H9 (cell line): ENCODE results near the gene MAPK8IP1. TPM values are rescaled to one million over a fixed set of nuclear protein-coding genes. Genes with fewer than 3 reads are reported as not detected.

Source experiments
- DNase-seq: peaks from one replicate; pipeline ENCODE4 v3.0.0-alpha.2; 2017
- H2AFZ ChIP-seq: one replicate; pipeline ENCODE4 v1.6.1; 2013; ENCODE audit warnings: mild to moderate bottlenecking, low read length, control low read depth, moderate library complexity
- H2AK5ac ChIP-seq: 2 replicates; pipeline ENCODE4 v1.6.1; 2013; ENCODE audit warnings: low read length, control low read depth, mixed read lengths; ENCODE audit not compliant: insufficient read length
- H2BK120ac ChIP-seq: one replicate; pipeline ENCODE4 v1.6.1; 2013; ENCODE audit warnings: low read depth, mild to moderate bottlenecking, low read length, control low read depth, inconsistent platforms; ENCODE audit not compliant: poor library complexity, severe bottlenecking
- H2BK12ac ChIP-seq: 2 replicates; pipeline ENCODE4 v1.6.1; 2013; ENCODE audit warnings: low read length, control low read depth, mixed read lengths, low read depth; ENCODE audit not compliant: insufficient read length
- H2BK15ac ChIP-seq: 2 replicates; pipeline ENCODE4 v1.6.1; 2013; ENCODE audit warnings: low read depth, low read length, control low read depth
- H2BK20ac ChIP-seq: one replicate; pipeline ENCODE4 v1.6.1; 2013; ENCODE audit warnings: low read depth, mild to moderate bottlenecking, low read length, control low read depth, inconsistent platforms; ENCODE audit not compliant: poor library complexity, severe bottlenecking
- H2BK5ac ChIP-seq: 2 replicates; pipeline ENCODE4 v1.6.1; 2013; ENCODE audit warnings: low read length, control low read depth, mixed read lengths; ENCODE audit not compliant: insufficient read length
- H3K14ac ChIP-seq: 2 replicates; pipeline ENCODE4 v1.6.1; 2013; ENCODE audit warnings: low read length, control low read depth; ENCODE audit not compliant: insufficient read depth
- H3K18ac ChIP-seq: 2 replicates; pipeline ENCODE4 v1.6.1; 2013; ENCODE audit warnings: low read depth, mild to moderate bottlenecking, mixed read lengths, low read length, control low read depth; ENCODE audit not compliant: insufficient read length
- H3K23ac ChIP-seq: 2 replicates; pipeline ENCODE4 v1.6.1; 2013; ENCODE audit warnings: low read length, control low read depth, mixed read lengths, low read depth; ENCODE audit not compliant: insufficient read length
- H3K23me2 ChIP-seq: 2 replicates; pipeline ENCODE4 v1.6.1; 2013; ENCODE audit warnings: low read depth, mild to moderate bottlenecking, mixed read lengths, low read length, control low read depth; ENCODE audit not compliant: insufficient read length, poor library complexity, severe bottlenecking
- H3K27ac ChIP-seq: 2 replicates; pipeline ENCODE4 v1.5.1; 2013; ENCODE audit warnings: low read length, control low read depth, mixed read lengths, low read depth; ENCODE audit not compliant: insufficient read length
- H3K27me3 ChIP-seq: 2 replicates; pipeline ENCODE4 v1.6.1; 2013; ENCODE audit warnings: low read length, control low read depth, inconsistent platforms; ENCODE audit not compliant: insufficient read depth
- H3K4ac ChIP-seq: 2 replicates; pipeline ENCODE4 v1.6.1; 2013; ENCODE audit warnings: low read depth, mild to moderate bottlenecking, control low read depth, inconsistent platforms, low read length, moderate library complexity
- H3K4me1 ChIP-seq: 2 replicates; pipeline ENCODE4 v1.6.1; 2013; ENCODE audit warnings: low read length, control low read depth, inconsistent platforms; ENCODE audit not compliant: insufficient read depth
- H3K4me2 ChIP-seq: 2 replicates; pipeline ENCODE4 v1.6.1; 2013; ENCODE audit warnings: low read length, control low read depth, mixed read lengths; ENCODE audit not compliant: insufficient read length, insufficient read depth
- H3K56ac ChIP-seq: 2 replicates; pipeline ENCODE4 v1.6.1; 2013; ENCODE audit warnings: low read depth, mild to moderate bottlenecking, mixed read lengths, low read length, control low read depth; ENCODE audit not compliant: insufficient read length
- H3K79me1 ChIP-seq: 2 replicates; pipeline ENCODE4 v1.6.1; 2013; ENCODE audit warnings: low read depth, mild to moderate bottlenecking, moderate library complexity, low read length, control low read depth, inconsistent platforms; ENCODE audit not compliant: insufficient read depth, poor library complexity, severe bottlenecking
- H3K79me2 ChIP-seq: 2 replicates; pipeline ENCODE4 v1.6.1; 2013; ENCODE audit warnings: low read length, control low read depth, inconsistent platforms; ENCODE audit not compliant: insufficient read depth
- H3K9ac ChIP-seq: 2 replicates; pipeline ENCODE4 v1.6.1; 2013; ENCODE audit warnings: low read length, control low read depth, mixed read lengths; ENCODE audit not compliant: insufficient read length; ENCODE audit errors: extremely low read depth
- H3K9me3 ChIP-seq: one replicate; pipeline ENCODE4 v1.6.1; 2013; ENCODE audit warnings: low read depth, low read length, inconsistent platforms; ENCODE audit not compliant: control insufficient read depth
- H3T11ph ChIP-seq: one replicate; pipeline ENCODE4 v1.6.1; 2013; ENCODE audit warnings: mild to moderate bottlenecking, low read length, control low read depth, inconsistent platforms
- H4K20me1 ChIP-seq: one replicate; pipeline ENCODE4 v1.6.1; 2013; ENCODE audit not compliant: control insufficient read depth, insufficient read length, insufficient read depth
- H4K5ac ChIP-seq: 2 replicates; pipeline ENCODE4 v1.6.1; 2013; ENCODE audit warnings: low read depth, mild to moderate bottlenecking, mixed read lengths, low read length, control low read depth; ENCODE audit not compliant: insufficient read length
- H4K8ac ChIP-seq: replicated peaks from 2 replicates; pipeline ENCODE4 v1.6.1; 2013; ENCODE audit warnings: low read length, control low read depth, mixed read lengths, low read depth; ENCODE audit not compliant: insufficient read length
- H4K91ac ChIP-seq: 2 replicates; pipeline ENCODE4 v1.6.1; 2013; ENCODE audit warnings: low read depth, mild to moderate bottlenecking, moderate library complexity, mixed read lengths, low read length, control low read depth; ENCODE audit not compliant: insufficient read length
- H3K27ac Mint-ChIP-seq, 3 experiments: 2 replicates in 2 of 3; 3 replicates in 1 of 3; pipeline ENCODE4 v1.8.0; 2020 to 2021; ENCODE audit warnings: mixed read lengths in 3 of 3, mild to moderate bottlenecking in 1 of 3, moderate library complexity in 1 of 3
- H3K27me3 Mint-ChIP-seq: 2 replicates; pipeline ENCODE4 v1.8.0; 2021; ENCODE audit warnings: low read depth, mild to moderate bottlenecking, moderate library complexity, mixed read lengths
- H3K36me3 Mint-ChIP-seq, 3 experiments: 2 replicates in 2 of 3; 3 replicates in 1 of 3; pipeline ENCODE4 v1.8.0; 2020 to 2021; ENCODE audit warnings: low read depth in 3 of 3, mixed read lengths in 3 of 3; ENCODE audit not compliant: insufficient read depth in 1 of 3
- H3K4me1 Mint-ChIP-seq, 2 experiments: 2 replicates each; pipeline ENCODE4 v1.8.0; 2020; ENCODE audit warnings: mixed read lengths in 2 of 2
- H3K4me3 Mint-ChIP-seq, 2 experiments: 2 replicates in 1 of 2; 3 replicates in 1 of 2; pipeline ENCODE4 v1.8.0; 2020 to 2021; ENCODE audit warnings: mild to moderate bottlenecking in 2 of 2, mixed read lengths in 2 of 2, moderate library complexity in 1 of 2
- H3K9me3 Mint-ChIP-seq, 2 experiments: 2 replicates in 1 of 2; 3 replicates in 1 of 2; pipeline ENCODE4 v1.8.0; 2020; ENCODE audit warnings: mild to moderate bottlenecking in 2 of 2, mixed read lengths in 2 of 2, moderate library complexity in 1 of 2
- CTCF ChIP-seq: fragments of 200-600 bp; sonication (generic); conservative IDR thresholded peaks from 3 replicates; pipeline ENCODE4 v1.8.0; 2021; ENCODE audit warnings: antibody characterized with exemption, mild to moderate bottlenecking
- WGBS: extraction: QIAGEN DNeasy Blood & Tissue Kit; methylation state at CpG from one replicate; pipeline ENCODE4 v1.1.7; 2013; ENCODE audit warnings: missing lambda C conversion rate, low lambda C conversion rate, mixed read lengths; ENCODE audit not compliant: insufficient read length; ENCODE audit errors: extremely low coverage; 5-methylcytosine and 5-hydroxymethylcytosine counted together
- total RNA-seq: library from RNA; stranded (reverse); gene quantifications from 2 replicates; pipeline ENCODE4 v1.2.1, GENCODE V29; 2021

Gene MAPK8IP1
- total RNA-seq, 1 experiment from 2014 or later = 30.2 TPM

GRCh38 chr11:45929486-45930030 is 44.1 kb downstream of the MAPK8IP1 start:
- Histone ChIP-seq H2AFZ (no peak overlapping the region), H3K56ac (no peak overlapping the region), H3K4ac (no peak overlapping the region), H4K20me1 (no peaks in the 10 kb centered on the region), H2BK120ac (no peak overlapping the region), H3K27ac (no peak overlapping the region), H2BK5ac (no peak overlapping the region), H3K4me1 (no peaks in the 10 kb centered on the region), H3K14ac (no peak overlapping the region), H3K79me2 (no peaks in the 10 kb centered on the region), H2AK5ac (no peak overlapping the region), H3K27me3 (no peaks in the 10 kb centered on the region), H2BK12ac (no peak overlapping the region), H3K23me2 (no peaks in the 10 kb centered on the region), H3K18ac (no peak overlapping the region), H2BK15ac (no peak overlapping the region), H3K9ac (no peak overlapping the region), H3K23ac (no peak overlapping the region), H3K4me2 (no peak overlapping the region), H2BK20ac (no peak overlapping the region), H3K9me3 (no peaks in the 10 kb centered on the region), H3T11ph (no peak overlapping the region), H3K79me1 (no peaks in the 10 kb centered on the region), H4K5ac (no peak overlapping the region), H4K8ac (no peak overlapping the region), H4K91ac (no peak overlapping the region)
- Mint-ChIP-seq H3K27ac (peak overlapping the region in 2 of 3 experiments; percentile 40 to 92; a peak in 3 of 7 replicates), H3K9me3 (no peaks in the 10 kb centered on the region), H3K4me1 (peaks cover 5 to 7% of the 10 kb centered on the region in 2 experiments; a peak in 1 of 4 replicates), H3K27me3 (no peaks in the 10 kb centered on the region), H3K4me3 (no peak overlapping the region), H3K36me3 (peaks cover 15 to 70% (median 68%) of the 10 kb centered on the region in 3 experiments)
- DNase-seq = no peak
- no peak for TF ChIP-seq CTCF
- WGBS = no CpG with 5 or more reads among the region's 10 CpGs
